CD4-positive, alpha-beta T cell treated with Interleukin-4 for 4 hours (primary cell): Measurements from ENCODE around the gene SNRNP25.

ENCODE experiments used
- DNase-seq: peaks from one replicate; pipeline ENCODE4 v3.0.0-alpha.2; 2020

SNRNP25 gene

GRCh38 chr16:78444-79150 lies 25.0 kb downstream of the SNRNP25 start:
- no peak for DNase-seq

GRCh38 chr16:79151-80054 lies 25.8 kb downstream of the SNRNP25 start:
- no peak for DNase-seq

GRCh38 chr16:83060-83603 lies 29.5 kb downstream of the SNRNP25 start:
- no peak for DNase-seq

- DNase-seq = no peak
Observed at GRCh38 chr16:83781-84615, 30.4 kb downstream of the SNRNP25 start.

GRCh38 chr16:84718-85406 lies 31.2 kb downstream of the SNRNP25 start:
- DNase-seq = peak; percentile 24

GRCh38 chr16:85407-85782 lies 31.8 kb downstream of the SNRNP25 start:
- DNase-seq = no peak

- DNase-seq = no peak
Observed at GRCh38 chr16:85865-86264, 32.2 kb downstream of the SNRNP25 start.

- DNase-seq = no peak
Observed at GRCh38 chr16:86483-86952, 32.9 kb downstream of the SNRNP25 start.

GRCh38 chr16:88613-89012 lies 35.0 kb downstream of the SNRNP25 start:
- DNase-seq = no peak

- no peak for DNase-seq
Observed at GRCh38 chr16:89391-90302, 36.0 kb downstream of the SNRNP25 start.

- DNase-seq = no peak
Observed at GRCh38 chr16:91484-91883, 37.9 kb downstream of the SNRNP25 start.

GRCh38 chr16:92431-93339 lies 39.1 kb downstream of the SNRNP25 start:
- no peak for DNase-seq

- no peak for DNase-seq
Observed at GRCh38 chr16:94918-95265, 41.3 kb downstream of the SNRNP25 start.

GRCh38 chr16:96935-97381 lies 43.3 kb downstream of the SNRNP25 start:
- peak; percentile 85 for DNase-seq

- DNase-seq = no peak
Observed at GRCh38 chr16:97822-98221, 44.2 kb downstream of the SNRNP25 start.

- no peak for DNase-seq
Observed at GRCh38 chr16:100989-101388, 47.4 kb downstream of the SNRNP25 start.

- DNase-seq = no peak
Observed at GRCh38 chr16:101586-101985, 48.0 kb downstream of the SNRNP25 start.

- DNase-seq = no peak
Observed at GRCh38 chr16:102060-102855, 48.6 kb downstream of the SNRNP25 start.

GRCh38 chr16:104355-104754 lies 50.7 kb downstream of the SNRNP25 start:
- no peak for DNase-seq
